Measurements from ENCODE around the gene TTC23L.

DNA sequence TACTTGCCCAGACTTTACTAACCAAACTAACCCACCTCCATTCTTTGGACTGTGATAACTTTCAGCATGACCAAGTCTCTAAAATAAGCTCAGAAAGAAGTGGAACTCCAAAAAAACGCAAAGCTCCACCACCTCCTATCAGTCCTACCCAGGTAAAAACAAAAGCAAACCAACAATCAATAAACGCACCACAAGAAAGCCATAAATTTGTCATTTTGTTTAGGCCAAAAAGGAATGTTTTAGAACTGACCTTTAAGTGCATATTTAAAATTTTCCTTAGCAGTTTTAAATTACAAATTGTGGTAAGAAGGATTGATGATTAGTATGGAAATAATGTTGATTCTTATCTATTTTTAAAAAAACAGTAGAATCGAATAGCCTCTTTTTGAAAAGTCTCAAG, 25.5 kb upstream of the TTC23L start:
- TF ChIP-seq, protein P1, sequence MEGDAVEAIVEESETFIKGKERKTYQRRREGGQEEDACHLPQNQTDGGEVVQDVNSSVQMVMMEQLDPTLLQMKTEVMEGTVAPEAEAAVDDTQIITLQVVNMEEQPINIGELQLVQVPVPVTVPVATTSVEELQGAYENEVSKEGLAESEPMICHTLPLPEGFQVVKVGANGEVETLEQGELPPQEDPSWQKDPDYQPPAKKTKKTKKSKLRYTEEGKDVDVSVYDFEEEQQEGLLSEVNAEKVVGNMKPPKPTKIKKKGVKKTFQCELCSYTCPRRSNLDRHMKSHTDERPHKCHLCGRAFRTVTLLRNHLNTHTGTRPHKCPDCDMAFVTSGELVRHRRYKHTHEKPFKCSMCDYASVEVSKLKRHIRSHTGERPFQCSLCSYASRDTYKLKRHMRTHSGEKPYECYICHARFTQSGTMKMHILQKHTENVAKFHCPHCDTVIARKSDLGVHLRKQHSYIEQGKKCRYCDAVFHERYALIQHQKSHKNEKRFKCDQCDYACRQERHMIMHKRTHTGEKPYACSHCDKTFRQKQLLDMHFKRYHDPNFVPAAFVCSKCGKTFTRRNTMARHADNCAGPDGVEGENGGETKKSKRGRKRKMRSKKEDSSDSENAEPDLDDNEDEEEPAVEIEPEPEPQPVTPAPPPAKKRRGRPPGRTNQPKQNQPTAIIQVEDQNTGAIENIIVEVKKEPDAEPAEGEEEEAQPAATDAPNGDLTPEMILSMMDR (IDR thresholded peaks at IDR 0.05): no peak
- no peak for TF ChIP-seq POLR2A (IDR thresholded peaks at IDR 0.05)

Data from lower leg skin (tissue), 3 donors.